HL-60/S4 treated with phorbol 12-myristate 13-acetate at 8.2 ng/mL for 4 days and 3 days (cell line): ENCODE measurements around the gene DLX2.
"Not testable (repeated sequence)": the region's sequence is repeated elsewhere in the genome, so short reads cannot be mapped to it uniquely, and the experiment has no call there.

Experiments
- in situ Hi-C: fragments of 300-500 bp; cut with MboI; formaldehyde crosslinking; loops from 2 replicates; pipeline ENCODE4 v1.15.0; 2022; ENCODE audit warnings: low sequenced_read_pairs

Gene DLX2

GRCh38 chr2:172102391-172103359, at the start of gene DLX2:
TSS of gene DLX2 (minus strand) at chr2:172102900. CDS start at chr2:172102538, 362 bp downstream.
- in situ Hi-C loops, result loop anchor here (25.0 kb wide), 2 partner anchors 390 to 515 kb away; no protein-coding TSS in a partner anchor

- in situ Hi-C loops, result no loop called here
These were observed 45.4 kb upstream of the DLX2 start for GRCh38 chr2:172147944-172148650.

- in situ Hi-C loops, result no loop called here
These were observed 41.1 kb upstream of the DLX2 start for GRCh38 chr2:172143817-172144216.

- in situ Hi-C loops, result not testable (repeated sequence)
These were observed 36.0 kb upstream of the DLX2 start for GRCh38 chr2:172138727-172139126.

- in situ Hi-C loops, result no loop called here
These were observed 35.2 kb upstream of the DLX2 start for GRCh38 chr2:172137943-172138342.

- in situ Hi-C loops, result no loop called here
These were observed 34.4 kb upstream of the DLX2 start for GRCh38 chr2:172137109-172137508.

DNA sequence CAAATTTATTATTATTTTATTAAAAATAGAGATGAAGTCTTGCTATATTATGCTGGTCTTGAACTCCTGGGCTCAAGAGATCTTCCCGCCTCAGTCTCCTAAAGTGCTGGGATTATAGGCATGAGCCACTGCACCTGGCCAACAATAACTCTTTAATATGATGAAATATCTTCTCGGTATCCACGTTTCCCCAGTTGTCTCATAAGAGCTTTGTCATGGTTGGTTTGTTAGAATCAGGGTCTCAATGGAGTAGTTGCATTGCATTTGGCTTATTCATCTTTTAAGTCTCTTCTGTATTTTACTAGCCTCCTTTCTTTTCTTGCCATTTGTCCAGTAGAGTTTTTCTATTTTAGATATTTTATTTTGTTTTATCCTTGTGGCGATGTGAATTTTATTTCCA, 32.7 kb upstream of the DLX2 start:
- in situ Hi-C loops, result no loop called here

GRCh38 chr2:172134270-172134669, 31.6 kb upstream of the DLX2 start:
- in situ Hi-C loops, result no loop called here

DNA sequence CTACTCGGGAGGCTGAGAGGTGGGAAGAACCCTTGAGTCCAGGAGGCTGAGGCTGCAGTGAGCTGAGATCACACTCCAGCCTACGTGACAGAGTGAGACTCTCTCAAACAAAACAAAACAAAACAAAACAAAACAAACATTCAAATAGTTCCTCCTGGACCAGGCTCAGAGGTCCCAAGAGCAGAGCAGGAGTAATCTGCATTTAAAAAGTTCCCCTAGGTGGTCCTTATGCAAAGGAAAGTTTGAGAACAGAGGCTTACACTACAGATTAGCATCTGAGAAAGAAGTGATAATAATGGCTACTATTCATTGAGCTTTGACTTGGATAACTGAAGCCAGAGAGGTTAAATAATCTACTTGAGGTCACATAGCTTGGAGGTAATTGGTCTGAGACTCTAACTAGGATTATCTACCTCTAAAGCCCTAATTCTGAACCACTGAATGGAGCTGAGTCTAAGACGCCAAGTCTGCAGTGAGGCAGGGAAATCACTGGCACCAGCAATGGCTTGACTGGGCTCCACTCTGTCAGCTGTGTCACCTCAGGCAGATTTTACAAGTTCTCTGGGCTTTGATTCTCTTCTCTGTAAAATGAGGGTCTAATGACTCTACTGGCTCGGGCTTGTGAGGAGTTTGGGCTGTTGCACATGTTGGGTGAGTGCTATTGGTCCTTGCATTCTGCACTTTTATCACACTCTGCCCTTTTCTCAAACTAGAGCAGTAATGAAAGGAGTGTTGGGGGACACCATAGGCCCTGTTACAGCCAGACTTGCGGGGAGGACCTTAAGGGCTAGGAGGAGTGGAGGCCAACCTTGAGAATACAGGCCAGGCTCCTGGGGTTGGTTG, 29.2 kb upstream of the DLX2 start:
- in situ Hi-C loops, result no loop called here

- in situ Hi-C loops, result no loop called here
These were observed 26.7 kb upstream of the DLX2 start for GRCh38 chr2:172129404-172129803.

- in situ Hi-C loops, result no loop called here
These were observed 25.8 kb upstream of the DLX2 start for GRCh38 chr2:172128484-172128883.

DNA sequence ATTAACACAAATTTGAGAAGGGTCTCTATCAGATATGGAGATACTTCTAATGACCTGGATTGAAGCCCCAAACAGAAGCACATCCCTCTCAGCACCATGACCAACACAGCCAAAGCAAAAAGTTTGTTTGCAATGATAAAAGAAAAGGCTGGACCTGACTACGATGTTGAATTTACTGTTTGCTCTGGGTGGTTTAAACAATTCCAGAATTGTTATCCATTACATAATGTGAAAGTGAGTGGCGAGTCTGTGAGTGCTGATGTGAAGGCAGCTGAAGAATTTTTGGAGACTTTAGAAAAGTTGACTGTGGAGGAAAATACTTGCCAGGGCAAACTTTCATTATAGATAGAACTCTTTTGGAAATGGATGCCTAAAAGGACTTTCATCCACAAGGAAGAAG, 17.4 kb upstream of the DLX2 start:
- in situ Hi-C loops, result loop anchor here (25.0 kb wide), 2 partner anchors 408 to 533 kb away; no protein-coding TSS in a partner anchor

- in situ Hi-C loops, result loop anchor here (25.0 kb wide), 2 partner anchors 407 to 532 kb away; no protein-coding TSS in a partner anchor
These were observed 16.4 kb upstream of the DLX2 start for GRCh38 chr2:172119089-172119488.

DNA sequence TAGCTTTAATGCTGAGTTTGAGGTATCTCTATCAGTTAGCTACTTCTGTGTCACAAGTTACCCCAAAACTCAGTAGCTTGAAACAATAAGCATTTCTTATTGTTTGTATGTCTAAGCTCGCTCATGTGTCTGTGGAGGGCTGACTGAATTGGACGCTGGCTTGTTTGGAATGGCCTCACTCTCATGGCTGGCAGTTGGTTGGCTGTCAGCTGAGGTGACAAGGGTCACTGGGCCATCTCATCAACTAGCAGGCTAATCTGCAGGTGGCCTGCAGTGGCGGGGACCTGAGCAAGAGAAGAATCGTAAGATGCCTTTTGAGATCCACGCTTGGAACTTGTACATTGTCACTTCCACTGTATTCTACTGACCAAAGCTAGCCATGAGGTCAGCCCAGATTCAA, 13.4 kb upstream of the DLX2 start:
- in situ Hi-C loops, result loop anchor here (25.0 kb wide), 2 partner anchors 404 to 529 kb away; no protein-coding TSS in a partner anchor

GRCh38 chr2:172114579-172114978, 11.9 kb upstream of the DLX2 start:
- in situ Hi-C loops, result loop anchor here (25.0 kb wide), 2 partner anchors 402 to 527 kb away; no protein-coding TSS in a partner anchor

DNA sequence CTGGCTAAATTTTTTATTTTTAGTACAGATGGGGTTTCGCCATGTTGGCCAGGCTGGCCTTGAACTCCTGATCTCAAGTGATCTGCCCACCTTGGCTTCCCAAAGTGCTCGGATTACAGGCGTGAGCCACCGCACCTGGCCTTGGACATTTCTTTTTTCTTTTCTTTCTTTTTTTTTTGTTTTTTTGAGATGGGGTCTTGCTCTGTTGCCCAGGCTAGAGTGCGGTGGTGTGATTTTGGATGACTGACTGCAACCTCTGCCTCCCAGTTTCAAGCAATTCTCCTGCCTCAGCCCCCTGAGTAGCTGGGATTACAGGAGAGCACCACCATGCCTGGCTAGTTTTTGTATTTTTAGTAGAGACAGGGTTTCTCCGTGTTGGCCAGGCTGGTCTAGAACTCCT, 11.5 kb upstream of the DLX2 start:
- in situ Hi-C loops, result loop anchor here (25.0 kb wide), 2 partner anchors 402 to 527 kb away; no protein-coding TSS in a partner anchor

DNA sequence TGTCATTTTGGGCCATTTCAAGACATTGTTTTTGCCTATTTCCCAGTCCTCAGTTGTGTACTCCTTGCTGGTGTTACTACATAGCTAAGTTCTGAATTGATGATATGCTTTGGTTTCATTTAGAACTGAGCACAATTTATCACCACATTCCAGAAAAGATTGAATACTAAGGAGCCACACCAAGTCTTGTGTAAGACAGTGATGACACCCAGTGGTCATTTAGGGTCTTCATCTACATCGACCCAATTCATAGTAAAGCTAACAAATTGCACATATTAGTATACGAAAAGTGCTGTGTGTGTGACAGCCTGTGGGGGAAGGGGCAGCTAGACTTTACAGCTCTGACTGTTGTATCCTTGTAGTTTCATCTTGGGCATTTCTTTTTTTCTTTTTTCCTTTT, 10.9 kb upstream of the DLX2 start:
- in situ Hi-C loops, result loop anchor here (25.0 kb wide), 2 partner anchors 401 to 526 kb away; no protein-coding TSS in a partner anchor

DNA sequence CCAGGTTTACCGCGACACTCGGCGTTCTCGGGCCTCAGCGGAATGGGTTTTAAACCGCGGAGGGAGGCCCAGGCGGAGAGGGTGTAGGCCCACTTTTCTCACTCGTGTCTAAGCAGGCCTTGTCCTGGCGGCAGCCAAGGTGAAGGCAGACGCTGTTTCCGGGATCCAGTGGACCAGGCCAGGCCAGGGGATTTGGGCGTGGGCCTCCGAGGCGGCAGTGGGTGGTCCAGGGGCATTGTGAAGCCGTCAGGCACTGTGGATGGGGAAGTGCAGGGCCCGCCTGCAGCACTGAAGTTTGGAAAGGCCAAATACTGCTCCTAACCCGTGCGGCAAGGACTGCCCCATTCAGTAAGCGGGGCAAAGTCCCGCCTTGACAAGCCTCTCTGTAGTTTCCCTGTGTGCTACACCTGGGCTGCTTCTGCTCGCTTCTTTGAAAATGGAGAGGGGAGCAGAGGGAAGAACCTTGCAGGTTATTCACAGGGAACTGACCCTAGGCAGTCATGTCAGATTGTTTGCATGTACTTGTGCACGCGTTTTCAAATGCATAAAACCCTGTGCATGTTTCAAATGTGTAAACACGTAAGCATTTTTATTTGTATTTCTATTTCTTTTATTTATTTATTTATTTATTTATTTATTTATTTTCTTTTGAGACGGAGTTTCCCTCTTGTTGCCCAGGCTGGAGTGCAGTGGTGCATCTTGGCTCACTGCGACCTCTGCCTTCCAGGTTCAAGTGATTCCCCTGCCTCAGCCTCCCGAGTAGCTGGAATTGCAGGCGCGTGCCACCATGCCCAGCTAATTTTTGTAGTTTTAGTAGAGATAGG, 7.5 kb upstream of the DLX2 start:
- in situ Hi-C loops, result loop anchor here (25.0 kb wide), 2 partner anchors 398 to 523 kb away; no protein-coding TSS in a partner anchor

GRCh38 chr2:172109256-172109987, 6.7 kb upstream of the DLX2 start:
- in situ Hi-C loops, result loop anchor here (25.0 kb wide), 2 partner anchors 397 to 522 kb away; no protein-coding TSS in a partner anchor
